GM19395 (cell line): Measurements from ENCODE around the gene CHD5.

ENCODE experiments used
- ATAC-seq: cut with Tn5 transposase; IDR thresholded peaks from one replicate; pipeline ENCODE4 v1.9.1; 2021; ENCODE audit warnings: mild to moderate bottlenecking, moderate library complexity; ENCODE audit not compliant: unreplicated experiment

Gene CHD5

DNA sequence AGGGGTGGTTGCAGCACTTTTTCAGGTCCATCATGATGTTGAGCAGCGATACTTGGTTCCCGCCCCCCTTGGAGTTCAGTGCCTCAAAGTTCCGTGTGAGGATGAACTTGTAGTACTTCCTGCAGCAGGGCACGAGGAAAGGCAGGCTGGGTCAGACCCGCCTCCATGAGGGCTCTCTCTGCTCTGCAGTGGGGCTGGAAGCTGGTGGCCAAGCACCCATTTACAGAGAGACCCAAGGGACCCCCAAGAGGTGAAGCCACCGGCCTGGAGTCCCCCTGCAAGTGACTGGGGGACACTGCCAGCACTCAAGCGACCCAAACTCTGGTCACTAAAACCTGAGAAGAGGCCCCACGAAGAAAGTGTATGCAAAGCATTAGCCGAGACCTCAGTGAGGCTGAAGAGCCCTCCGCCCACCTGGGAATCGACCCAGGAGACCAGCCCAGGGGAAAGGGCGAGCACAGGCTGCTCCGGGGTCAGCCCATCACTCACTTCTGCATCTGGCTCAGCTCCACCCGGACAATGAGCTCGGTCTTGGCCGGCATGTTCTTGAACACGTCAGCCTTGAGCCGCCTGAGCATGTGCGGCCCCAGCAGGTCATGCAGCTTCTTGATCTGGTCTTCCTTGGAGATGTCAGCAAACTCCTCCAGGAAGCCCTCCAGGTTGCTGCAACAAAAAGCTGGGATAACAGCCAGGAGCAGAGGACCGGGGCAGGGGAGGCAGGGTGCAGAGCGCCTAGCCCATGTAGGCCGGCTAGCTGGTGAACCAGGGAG is 45.2 kb downstream of the CHD5 start:
- no peak for ATAC-seq

DNA sequence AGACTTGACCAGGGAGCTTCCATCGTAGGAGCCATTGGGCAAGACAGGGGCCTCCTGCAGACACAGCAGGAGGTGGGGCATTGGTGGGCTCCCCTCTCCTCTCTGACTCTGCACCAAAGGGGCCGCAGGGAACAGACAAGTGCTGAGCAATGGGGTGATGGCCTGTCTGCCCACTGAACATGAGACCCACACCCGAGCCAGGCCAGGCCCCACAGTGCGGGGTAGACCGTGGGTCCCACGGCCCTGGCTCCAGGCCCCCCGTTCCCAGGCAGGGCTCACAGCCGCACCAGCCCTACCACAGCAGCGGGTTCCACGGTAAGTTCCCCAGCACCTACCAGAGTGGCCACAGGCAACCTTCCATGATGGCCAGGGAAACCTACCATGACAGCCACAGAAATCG is 45.9 kb downstream of the CHD5 start:
- no peak for ATAC-seq

GRCh38 chr1:6133146-6133895 is 46.8 kb downstream of the CHD5 start:
- no peak for ATAC-seq

DNA sequence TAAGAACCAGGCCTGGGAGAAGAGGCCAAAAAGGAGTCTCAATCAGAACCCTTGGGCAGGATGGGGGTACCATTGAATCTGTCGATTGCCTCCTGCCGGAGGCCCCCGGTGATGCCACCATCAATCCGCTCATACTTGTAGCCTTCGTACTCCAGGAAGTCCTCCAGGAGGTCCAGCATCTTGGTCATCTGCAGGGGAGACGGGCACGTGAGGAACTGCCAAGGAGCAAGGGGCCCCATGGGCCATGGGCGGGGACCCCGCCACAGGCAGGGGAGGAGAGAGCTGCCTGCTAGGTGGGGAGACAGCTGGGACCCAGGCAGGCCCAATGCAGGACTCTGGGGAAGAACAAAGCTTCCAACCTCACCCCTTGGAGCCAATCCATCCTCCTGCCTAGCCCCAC is 48.6 kb downstream of the CHD5 start:
- ATAC-seq = no peak

DNA sequence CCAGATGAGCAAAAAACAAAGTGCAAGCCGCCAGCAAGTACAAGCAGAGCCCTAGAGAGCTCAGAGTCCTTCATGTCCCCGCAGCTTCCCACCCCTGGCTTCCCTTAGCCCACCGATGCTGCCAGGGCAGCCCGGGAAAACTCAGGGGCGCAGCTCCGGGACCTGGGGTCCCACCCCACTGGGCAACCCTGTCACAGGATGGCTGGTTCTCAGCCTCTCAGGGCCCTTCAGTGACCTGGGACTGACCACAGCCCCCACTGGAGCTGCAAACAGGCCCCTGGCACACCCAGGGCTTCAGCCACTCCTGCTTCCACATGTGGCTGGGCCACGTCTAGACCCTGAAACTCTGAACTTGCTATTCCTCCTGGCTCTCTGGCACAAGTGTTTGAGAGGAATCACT is 49.5 kb downstream of the CHD5 start:
- no peak for ATAC-seq

DNA sequence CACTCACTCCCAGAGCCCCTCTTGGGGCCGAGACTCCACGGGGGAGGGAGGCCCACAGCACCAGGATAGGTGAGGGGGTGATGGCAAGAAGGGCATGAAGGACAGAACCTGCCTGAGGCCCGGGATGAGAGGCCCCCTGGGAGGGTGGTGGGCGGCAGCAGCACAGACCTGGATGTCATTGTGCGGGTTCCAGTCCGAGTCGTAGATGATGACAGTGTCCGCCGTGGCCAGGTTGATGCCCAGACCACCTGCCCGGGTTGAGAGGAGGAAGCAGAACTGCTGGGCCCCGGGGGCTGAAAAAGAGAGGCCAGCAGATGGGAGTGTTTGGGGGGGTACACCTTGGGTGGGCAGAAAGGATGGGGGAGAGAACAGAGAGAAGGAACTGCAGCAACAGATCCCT is 50.1 kb downstream of the CHD5 start:
- no peak for ATAC-seq

DNA sequence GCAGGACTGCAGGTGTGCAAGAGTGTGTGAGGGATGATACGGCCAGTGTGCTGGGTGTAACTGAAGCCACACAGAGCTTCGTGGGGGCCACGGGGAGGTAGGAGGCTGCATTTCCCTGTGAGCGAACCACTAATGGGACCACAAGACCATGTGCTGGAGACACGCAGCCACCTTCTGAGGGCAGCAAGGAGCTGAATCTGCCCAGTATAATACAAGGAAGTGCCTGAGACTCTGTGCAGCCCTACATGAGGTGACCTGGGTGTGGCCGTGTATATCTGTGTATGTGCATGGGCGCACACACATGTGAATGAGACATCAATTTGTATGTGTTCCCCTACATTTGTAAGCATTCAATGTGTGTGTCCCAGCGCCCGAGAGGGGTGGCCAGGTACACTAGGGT is 50.8 kb downstream of the CHD5 start:
- ATAC-seq = no peak

DNA sequence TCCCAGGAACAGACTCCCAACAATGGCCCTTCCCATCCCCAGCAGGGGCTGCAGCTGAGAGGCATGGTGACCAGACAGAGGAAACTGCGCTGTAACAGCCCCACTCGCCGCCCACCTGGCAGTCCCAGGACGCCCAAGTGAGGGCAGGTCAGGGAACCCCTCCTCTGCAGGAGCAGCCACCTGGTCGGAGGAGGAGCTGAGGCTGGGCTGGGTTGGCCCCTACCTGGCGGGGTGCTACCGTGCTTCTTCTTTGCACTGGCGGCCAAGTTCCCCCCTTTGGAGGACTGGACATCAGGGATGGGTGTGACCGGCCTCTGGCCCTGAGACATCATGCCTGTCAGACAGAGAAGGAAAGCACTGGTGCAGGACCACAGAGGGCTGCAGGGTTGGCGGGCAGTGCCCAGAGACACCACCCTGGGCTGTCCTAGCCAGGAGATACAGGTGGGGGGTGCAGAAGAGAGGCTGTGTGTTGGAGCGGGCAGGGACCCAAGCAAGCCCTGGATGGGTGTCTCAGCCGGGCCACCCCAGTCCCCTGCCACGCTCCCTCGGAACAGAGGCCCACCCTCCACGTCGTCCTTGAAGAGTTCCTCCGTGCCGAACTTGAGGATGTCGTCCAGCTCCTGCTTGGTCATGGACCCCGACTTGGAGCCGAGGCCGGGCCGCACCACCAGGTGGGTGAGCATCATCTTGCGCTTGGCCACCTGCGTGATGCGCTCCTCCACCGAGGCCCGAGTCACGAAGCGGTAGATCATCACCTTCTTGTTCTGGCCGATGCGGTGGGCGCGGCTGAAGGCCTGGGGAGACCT is 51.6 kb downstream of the CHD5 start:
- no peak for ATAC-seq

GRCh38 chr1:6127587-6128163 is 52.4 kb downstream of the CHD5 start:
- ATAC-seq = no peak

GRCh38 chr1:6126521-6127067 is 53.5 kb downstream of the CHD5 start:
- ATAC-seq = no peak

GRCh38 chr1:6126028-6126427 is 54.1 kb downstream of the CHD5 start:
- ATAC-seq = no peak

- no peak for ATAC-seq
Measured at GRCh38 chr1:6125366-6125765, 54.8 kb downstream of the CHD5 start.

DNA sequence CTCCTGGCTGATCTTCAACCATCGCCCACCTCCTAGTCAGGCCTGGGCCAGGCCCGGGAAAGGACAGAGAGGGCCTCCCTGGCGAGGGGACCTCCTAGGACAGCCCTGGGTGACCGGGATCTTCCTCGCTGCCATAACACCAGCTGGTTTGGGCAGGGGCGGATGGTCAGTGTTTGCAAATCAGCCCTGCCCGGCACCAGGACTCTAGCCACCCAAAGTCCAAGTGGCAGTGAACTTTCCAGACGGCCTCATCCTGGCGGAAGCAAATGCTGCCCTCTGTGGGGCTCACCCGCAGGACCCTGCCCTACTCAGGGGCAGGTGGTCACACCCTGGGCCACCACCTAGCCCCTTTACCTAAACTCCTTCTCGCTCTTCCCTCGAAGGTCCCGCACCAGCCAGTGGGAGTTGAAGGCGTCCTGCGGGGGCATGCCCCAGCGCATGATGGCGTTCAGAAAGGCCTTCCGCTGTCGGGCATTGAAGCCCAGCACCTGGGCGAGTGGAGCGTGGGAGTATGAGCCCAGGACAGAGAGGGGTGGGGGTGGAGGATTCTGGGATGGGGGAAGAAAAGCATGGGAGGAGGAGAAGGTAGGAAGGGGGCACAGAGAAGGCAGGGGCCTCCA is 55.3 kb downstream of the CHD5 start:
- no peak for ATAC-seq

DNA sequence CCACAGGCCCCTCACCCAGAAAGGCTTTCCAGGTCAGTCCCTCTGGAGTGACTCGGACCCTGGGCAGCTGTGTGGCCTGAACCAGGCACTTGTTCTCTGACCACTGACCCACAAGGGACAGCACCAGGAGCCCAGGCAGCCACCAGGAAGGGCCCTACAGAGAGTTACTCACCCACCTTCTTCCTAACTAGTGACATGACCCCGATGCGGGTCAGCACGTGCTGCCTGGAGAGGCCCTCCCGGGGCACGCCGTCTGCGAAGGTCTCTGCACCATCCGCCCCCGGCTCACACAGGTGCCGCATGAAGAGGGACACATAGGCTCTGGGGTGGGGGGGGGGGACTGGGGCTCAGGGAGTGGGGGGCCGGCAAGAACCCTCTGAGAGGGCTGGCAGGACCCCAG is 55.8 kb downstream of the CHD5 start:
- no peak for ATAC-seq

DNA sequence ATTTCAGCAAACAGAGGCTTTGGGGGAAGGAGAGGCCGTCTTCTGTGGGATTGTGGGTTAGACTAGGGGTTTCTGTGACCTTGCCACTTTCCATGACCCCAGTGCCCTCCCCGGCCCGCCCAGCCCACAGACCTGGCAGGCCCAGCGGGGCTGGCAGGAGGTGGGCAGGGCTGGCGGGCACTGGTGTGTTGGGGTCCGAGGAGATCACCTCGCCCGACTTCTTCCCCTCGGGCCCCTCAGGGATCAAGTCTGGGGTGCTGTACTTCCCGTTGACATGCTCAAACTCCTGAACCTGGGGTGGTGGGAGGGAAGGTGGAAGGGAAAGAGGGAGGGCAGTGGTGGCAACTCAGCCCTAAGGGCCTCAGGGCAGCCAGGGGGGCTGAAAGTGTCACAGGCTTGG is 56.3 kb downstream of the CHD5 start:
- no peak for ATAC-seq

DNA sequence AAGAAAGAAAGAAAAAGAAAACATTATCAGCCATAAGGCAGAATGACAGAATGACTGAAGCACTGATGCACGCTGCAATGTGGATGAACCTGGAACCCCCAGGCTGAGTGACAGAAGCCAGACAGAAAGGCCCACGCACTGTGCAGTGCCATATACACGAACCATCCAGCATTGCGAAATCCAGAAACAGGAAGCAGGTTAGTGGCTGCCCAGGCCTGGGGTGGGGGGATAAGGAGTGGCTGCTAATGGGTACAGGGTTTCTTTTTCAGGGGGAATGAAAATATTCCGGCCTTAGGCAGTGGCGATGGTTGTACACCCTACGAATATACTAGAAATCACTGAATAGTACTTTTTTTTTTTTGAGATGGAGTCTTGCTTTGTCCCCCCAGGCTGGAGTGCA is 57.0 kb downstream of the CHD5 start:
- no peak for ATAC-seq

DNA sequence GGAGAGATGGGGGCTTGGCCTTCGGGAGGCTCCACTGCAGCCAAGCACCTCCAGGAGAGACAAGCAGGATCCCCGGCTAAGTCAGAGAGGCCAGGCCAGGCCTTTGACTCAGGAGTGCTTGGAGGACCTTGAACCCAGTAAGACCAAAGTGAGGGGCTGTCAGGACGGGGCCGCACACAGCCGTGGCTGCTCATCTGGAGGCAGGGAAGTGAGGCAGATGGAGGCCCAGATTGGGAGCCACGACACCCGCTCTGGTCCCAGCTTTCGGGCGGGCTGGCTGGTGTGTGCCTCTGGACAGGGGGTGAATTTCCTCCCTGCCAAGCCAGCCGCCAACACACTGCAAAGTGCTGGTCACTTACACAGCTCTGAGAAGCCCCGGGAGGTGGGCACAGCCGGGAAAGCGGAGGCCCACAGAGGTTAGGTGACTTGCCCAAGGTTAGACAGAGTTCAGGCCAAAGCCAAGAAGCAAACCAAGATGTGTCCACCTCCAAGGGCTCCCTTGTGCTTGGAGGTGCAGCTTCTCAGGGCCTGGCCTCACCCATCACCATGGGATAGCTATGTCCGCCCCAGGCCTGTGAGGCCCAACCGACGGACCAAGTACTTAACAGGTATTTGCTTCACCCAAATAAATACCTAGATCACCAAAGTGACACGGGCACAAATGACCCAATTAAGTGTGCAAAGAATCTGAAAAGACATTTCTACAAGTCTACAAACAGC is 58.3 kb downstream of the CHD5 start:
- ATAC-seq = no peak

DNA sequence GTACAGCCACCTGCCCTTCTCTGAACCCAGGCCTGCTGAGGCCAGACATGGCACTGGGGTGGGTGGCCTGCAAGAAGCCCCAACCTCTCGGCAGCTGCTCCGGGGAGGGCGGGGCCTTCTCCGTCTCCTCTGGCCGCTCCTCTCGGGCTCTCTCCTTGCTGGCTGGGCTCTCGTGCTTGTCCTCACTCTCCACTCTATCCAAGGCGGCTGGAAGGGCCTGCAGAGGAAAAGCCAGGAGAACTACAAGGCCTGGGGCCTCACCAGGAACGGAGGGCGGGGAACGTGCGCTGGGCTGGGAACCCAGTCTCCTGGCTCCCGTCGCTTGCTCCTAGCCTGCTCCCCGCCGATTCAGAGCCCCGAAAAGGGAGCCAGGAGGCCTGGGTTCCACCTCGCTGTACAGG is 59.1 kb downstream of the CHD5 start:
- no peak for ATAC-seq

DNA sequence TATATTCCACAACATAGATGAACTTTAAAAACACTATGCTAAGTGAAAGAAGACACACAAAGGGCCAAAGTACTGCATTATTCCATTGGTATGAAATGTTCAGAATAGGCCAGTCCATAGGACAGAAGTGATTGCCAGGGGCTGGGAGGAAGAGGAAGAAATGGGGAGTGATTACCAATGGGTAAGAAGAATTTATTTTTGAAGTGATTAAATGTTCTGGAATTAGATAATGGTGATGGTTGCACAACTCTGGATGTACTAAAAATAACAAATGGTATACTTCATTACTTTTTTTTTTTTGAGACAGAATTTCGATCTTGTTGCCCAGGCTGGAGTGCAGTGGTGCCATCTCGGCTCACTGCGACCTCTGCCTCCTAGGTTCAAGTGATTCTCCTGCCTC is 61.7 kb downstream of the CHD5 start:
- no peak for ATAC-seq

DNA sequence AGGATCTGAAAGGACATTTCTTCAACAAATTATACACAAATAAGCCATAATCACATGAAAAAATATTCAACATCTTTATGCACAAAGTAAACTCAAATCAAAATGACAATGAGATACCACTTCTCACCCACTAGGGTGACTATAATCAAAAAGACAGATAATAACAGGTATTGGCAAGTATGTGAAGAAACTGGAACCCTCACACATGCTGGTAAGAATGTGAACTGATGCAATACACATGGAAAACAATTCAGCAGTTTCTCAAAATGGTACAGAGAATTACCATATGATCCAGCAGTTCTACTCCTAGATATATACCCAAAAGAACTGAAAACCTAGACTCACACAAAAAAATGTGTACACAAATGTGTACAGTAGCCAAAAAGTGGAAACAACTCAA is 62.5 kb downstream of the CHD5 start:
- ATAC-seq = no peak
